ENCODE results near the gene ARMC12. TPM values are rescaled to one million over a fixed set of nuclear protein-coding genes. Genes with fewer than 3 reads are reported as not detected.

Gene ARMC12
- total and polyA plus RNA-seq, 2 of the 13 experiments (the other 11 are each of a cell fraction or from before 2014, with no cell fraction given): 1.3 TPM; not detected in 1

GRCh38 chr6:35752330-35752729, 15.5 kb downstream of the ARMC12 start (continued):
- TF ChIP-seq ATF7-NPFF (CRISPR knock-in tag; IDR thresholded peaks at IDR 0.05; ENCODE audit: low read depth): no peak

- Histone ChIP-seq H3K27me3 (ENCODE audit: control insufficient read depth in 1 of 2, insufficient read depth in 2 of 2, low read length in 2 of 2) (peaks cover 9 to 23% of the 10 kb centered on the region in 2 experiments), H3K27ac (ENCODE audit: extremely low read length, insufficient read depth, low read length) (no peak overlapping the region), H3K4me1 (ENCODE audit: insufficient read depth, low read length) (0 out of 2 replicates have a peak, but pooled peaks cover 14% of the 10 kb centered on the region), H3K4me2 (ENCODE audit: low read depth, low read length) (no peak overlapping the region), H3K36me3 (replicated peaks in 1 of 2; ENCODE audit: control insufficient read depth in 1 of 2, insufficient read depth in 2 of 2, low read length in 2 of 2) (no peaks in the 10 kb centered on the region), H3K79me2 (ENCODE audit: insufficient read depth, low read length) (no peaks in the 10 kb centered on the region), H3K4me3 (replicated peaks in 1 of 3; ENCODE audit: insufficient read depth in 1 of 3, low read depth in 2 of 3, low read length in 3 of 3) (no peak overlapping the region), H4K20me1 (ENCODE audit: insufficient read depth, low read length) (no peaks in the 10 kb centered on the region), H2AFZ (ENCODE audit: low read length) (no peak overlapping the region), H3K9me3 (ENCODE audit: low read length) (no peaks in the 10 kb centered on the region), H3K9ac (ENCODE audit: insufficient read depth, low read depth, low read length) (no peak overlapping the region)
- intact Hi-C loops (cut with micrococcal nuclease; ENCODE audit: unreplicated experiment): no loop called here
- TF ChIP-seq PBX2 (CRISPR knock-in tag; IDR thresholded peaks at IDR 0.05) (peak; percentile 79), HNF4A (CRISPR knock-in tag; IDR thresholded peaks at IDR 0.05) (no peak)
- CTCF ChIA-PET (ENCODE audit: low intra/inter-chr PET ratio, low total read pairs): no interaction called here
- POLR2A ChIA-PET: no interaction called here
- DNase-seq (ENCODE audit: low spot score): no peak
- no peak; the same call in 2 of the 3 replicates for ATAC-seq
- in situ Hi-C loops (cut with HindIII; ENCODE audit: extremely low pct_ligation_motif_present, low pct_unique_long_range_greater_than_20kb): no loop called here
- no TSS peak for BruUV-seq (replicated peaks)
- no peak for FAIRE-seq
- 65% methylated on average over 6 of the region's 6 CpGs for WGBS (ENCODE audit: low lambda C conversion rate)
These were observed 17.8 kb downstream of the ARMC12 start for GRCh38 chr6:35754452-35755277.

Measured in HepG2 (cell line).